HTR-8/SVneo (cell line): ENCODE measurements around the gene MAD1L1.
"Not testable (repeated sequence)": the region's sequence is repeated elsewhere in the genome, so short reads cannot be mapped to it uniquely, and the experiment has no call there.

Experiments used
- DNase-seq: peaks from one replicate; pipeline ENCODE4 v3.0.0; 2011; ENCODE audit warnings: low spot score, mixed read lengths; ENCODE audit not compliant: insufficient read length
- FAIRE-seq: peaks from 2 replicates; lab custom pipeline; 2011; peaks lifted over from hg19 to GRCh38; lab: Jason Lieb, UNC

MAD1L1 gene

DNA sequence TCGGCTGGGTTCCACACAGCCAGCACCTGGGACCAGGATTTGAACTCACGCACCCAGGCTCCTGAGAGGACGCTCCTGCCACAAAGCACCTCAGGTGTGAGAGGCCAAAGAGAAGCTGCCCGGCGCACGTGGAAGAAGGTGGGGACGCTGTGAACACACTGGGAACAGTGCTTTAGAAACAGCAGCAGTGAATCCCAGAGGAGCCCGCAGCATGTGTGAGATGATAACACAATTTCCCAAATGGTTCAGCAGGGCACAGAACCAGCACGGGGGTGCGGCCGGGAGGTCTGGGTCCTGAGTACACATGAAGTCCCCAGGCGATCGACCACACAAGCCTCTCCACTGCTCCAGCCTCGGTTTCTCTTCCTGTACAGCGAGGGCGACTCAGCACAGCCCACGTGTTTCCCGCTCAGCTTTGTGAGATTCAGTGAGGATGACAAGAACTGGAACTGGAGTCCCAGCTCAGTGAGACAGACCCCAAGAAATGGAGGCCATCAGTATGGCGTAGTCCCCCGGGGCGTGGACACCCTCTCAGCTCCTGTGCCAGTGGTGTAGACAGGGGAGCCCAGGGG is 188.3 kb downstream of the MAD1L1 start:
- FAIRE-seq (no peak), DNase-seq (no peak)

- no peak for FAIRE-seq
Observed at GRCh38 chr7:2043316-2044039, 189.3 kb downstream of the MAD1L1 start.

GRCh38 chr7:2042650-2043049 is 190.1 kb downstream of the MAD1L1 start:
- DNase-seq (no peak), FAIRE-seq (peak; percentile 23)

More at GRCh38 chr7:2043316-2044039, 189.3 kb downstream of the MAD1L1 start:
- DNase-seq = no peak

- peak; percentile 99 for FAIRE-seq
- DNase-seq = no peak
Observed at GRCh38 chr7:2041496-2042367, 191.0 kb downstream of the MAD1L1 start.

DNA sequence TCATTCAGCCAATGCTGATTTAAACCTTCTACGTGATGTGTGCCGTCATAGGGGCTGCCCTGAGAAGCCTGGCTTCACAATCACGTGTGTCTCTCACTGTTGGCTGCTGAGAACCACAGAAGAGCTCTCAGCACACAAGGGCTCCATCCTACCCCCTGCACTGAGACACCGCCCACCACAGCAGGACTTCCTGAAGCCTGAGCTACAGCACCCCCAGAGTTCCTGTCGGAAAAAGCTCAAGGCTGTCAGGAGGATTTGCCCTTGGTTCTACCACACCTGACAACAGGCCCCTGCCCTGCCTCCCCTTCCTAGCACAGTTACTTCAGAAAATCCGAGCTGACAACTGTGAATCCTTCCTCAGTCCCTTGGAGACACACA is 191.9 kb downstream of the MAD1L1 start:
- no peak for FAIRE-seq
- DNase-seq = no peak

DNA sequence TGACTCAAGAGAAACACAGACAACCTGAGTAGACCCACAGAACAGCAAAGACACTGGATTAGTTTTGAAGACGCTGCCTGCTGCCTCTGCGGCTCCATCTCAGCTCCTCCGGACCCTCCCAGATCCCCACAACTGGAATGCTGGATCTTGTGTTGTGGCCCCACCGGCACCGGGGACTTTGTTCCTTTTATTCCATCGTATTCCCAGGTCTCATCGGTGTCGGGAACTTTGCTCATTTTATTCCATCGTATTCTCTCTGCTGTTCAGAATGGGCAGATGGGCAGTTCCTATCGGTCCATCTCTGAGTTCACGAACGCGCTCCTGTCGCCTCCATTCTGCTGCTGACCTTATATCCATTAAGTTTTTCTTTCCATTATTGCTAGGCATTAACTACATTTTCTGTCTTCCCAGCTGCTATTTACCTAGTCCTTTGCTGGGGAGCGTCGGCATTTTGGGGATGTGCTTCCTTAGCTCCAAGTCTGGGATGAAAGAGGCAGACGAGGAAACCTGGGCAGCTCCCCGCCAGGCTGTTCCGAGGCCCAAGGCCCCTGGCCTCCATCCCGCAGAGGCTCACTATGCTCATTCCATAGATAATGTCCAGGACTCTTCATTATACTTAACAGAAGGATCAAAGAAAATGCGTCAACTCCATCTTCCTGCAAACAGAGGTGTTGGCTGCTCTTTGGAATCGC is 192.4 kb downstream of the MAD1L1 start:
- no peak for DNase-seq
- FAIRE-seq = no peak

DNA sequence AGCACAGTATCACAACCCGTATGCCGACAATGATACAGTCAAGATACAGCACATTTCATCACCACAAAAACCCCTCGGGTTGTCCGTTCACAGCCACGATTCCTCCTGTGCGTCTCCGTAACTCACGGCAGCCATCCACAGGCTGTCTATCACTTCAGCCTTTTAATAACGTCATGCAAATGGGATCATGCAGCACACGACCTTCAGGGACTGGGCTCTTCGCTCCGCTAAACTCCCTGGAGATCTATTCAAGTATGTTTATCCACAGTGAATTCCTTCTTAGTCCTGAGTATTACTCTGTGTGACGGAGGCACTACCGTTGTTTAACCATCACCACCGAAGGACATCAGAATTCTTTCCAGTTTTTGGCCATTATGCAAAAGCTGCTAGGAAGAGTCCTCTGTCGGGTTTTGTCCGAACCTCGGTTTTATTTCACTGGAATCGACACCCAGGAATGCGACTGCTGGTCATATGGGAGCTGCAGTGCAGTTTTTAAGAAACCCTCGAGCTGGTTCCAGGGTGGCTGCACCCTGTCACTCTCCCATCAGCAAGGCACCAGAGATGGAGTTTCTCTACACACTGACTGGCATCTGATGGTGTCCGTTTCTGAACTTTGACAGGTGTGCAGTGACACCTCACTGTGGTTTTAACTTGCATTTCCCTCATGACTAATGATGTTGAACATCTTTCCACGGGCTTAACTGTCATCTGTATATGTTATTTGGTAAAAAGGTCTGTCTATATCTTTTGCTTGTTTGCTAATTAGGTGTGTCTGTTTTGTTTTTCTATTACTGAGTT is 193.6 kb downstream of the MAD1L1 start:
- FAIRE-seq = no peak
- DNase-seq = no peak

DNA sequence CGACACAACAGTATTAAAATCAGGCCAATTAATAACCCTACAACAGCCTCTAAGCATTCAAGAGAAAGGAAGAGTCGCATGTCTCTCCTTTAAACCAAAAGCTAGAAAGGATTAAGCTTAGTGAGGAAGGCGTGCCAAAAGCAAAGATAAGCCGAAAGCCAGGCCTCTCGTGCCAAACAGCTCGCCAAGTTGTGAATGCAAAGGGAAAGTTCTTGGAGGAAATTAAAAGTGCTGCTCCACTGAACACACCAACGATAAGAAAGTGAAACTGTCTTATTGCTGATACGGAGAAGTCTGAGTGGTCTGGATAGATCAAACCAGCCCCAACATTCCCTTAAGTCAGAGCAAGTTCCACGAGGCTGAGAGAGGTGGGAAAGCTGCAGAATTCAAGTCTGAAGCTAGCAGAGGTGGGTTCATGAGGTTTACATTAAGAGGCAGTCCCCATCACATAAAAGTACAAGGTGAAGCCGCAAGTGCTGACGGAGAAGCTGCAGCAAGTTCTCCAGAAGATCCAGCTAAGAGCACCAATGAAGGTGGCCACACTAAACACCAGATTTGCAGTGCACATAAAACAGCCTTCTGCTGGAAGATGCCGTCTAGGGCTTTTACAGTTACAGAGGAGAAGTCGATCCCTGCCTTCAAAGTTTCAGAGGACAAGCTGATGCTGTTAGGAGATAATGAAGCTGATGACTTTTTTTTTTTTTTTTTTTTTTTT is 194.8 kb downstream of the MAD1L1 start:
- DNase-seq = no peak
- FAIRE-seq = no peak

DNA sequence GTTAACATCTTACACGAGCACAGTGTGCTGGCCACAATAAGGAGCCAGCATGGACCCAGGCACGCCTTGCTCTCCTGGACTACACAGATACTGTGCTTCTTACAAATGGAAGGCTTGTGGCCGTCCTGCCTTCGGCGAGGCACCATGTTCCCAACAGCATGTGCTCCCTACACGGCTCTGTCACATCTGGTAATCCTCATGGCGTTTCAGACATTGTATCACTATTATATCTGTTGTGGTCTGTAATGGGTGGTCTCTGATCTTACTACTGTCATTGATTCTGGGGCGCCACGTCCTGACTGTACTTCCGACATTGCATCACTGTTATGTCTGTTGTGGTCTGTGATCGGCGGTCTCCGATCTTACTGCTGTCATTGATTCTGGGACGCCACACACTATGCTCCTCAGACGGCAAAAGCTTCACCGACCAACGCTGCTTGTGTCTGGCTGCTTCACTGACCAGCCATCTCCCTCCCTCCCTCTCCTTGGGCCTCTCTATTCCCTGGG is 195.4 kb downstream of the MAD1L1 start:
- FAIRE-seq = peak; percentile 55
- no peak for DNase-seq

DNA sequence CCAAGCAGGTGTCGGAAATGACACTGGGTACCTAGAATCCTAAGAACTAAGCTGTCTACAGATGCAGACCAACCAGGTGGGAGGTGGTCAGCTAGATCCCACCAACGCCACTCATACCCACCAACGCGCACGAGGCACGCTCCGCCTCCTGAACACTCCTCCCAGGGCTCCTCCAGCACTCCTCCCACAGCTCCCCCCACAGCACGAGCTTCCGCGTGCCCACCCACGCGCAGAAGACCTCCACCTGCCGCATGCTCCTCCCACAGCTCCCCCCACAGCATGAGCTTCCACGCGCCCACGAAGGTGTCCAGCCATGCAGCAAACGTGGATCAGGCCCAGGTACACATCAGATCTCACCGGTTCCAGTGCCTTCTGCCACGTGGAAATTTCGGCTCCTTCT is 196.0 kb downstream of the MAD1L1 start:
- FAIRE-seq (no peak), DNase-seq (no peak)

DNA sequence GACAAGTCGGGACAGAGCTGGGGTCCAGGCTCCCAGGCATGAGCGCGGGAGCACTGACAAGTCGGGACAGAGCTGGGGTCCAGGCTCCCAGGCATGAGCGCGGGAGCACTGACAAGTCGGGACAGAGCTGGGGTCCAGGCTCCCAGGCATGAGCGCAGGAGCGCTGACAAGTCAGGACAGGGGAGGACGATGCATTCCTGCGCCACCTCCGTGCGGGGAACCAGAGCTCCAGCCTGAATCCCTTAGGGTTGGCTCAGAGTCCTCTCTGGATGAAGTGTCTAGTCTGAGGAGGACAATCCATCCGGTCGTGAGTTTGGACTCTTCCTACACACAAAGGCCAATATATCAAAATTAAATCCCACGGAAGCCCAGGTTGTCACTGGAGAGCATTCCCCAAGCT is 196.5 kb downstream of the MAD1L1 start:
- FAIRE-seq, DNase-seq: not testable (repeated sequence)

DNA sequence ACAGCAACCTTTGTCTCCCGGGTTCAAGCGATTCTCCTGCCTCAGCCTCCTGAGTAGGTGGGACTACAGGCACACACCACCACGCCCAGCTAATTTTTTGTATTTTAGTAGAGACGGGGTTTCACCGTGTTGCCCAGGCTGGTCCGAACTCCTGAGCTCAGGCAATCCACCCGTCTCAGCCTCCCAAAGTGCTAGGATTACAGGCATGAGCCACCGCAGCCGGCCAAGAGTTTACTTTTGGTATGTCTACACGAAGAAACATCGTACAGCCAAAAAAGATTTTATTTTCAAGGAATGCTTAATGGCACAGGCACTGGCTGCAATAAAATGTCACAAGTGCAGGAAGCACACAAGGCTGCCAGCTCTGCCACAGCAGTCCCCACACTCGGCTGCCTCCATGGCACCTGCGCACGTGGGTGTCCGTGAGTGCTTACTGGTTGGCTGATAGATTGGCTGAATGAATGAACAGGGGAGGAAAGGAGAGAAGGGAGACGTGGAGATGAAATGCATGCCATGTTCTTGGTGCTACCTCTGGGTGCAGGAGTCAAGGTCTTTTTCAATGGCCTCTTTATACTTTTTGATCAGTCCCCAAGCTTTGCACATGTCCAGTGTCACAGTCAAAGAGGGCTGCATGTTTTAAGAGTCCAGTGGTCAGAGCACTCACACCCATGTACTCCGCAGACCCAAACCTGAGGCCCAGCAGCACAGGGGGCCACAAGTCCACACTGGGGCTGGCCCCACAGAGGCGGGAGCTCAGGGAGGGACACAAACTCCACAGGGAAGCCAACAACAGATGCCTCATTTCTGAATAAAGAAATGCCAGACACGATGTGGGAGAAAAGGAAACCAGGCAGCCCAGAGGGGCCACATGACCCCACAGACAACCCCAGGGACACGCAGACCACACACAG is 198.2 kb downstream of the MAD1L1 start:
- no peak for DNase-seq
- no peak for FAIRE-seq

GRCh38 chr7:2033586-2034135 is 199.1 kb downstream of the MAD1L1 start:
- DNase-seq (no peak), FAIRE-seq (no peak)

GRCh38 chr7:2032876-2033407 is 199.8 kb downstream of the MAD1L1 start:
- FAIRE-seq (no peak), DNase-seq (no peak)

DNA sequence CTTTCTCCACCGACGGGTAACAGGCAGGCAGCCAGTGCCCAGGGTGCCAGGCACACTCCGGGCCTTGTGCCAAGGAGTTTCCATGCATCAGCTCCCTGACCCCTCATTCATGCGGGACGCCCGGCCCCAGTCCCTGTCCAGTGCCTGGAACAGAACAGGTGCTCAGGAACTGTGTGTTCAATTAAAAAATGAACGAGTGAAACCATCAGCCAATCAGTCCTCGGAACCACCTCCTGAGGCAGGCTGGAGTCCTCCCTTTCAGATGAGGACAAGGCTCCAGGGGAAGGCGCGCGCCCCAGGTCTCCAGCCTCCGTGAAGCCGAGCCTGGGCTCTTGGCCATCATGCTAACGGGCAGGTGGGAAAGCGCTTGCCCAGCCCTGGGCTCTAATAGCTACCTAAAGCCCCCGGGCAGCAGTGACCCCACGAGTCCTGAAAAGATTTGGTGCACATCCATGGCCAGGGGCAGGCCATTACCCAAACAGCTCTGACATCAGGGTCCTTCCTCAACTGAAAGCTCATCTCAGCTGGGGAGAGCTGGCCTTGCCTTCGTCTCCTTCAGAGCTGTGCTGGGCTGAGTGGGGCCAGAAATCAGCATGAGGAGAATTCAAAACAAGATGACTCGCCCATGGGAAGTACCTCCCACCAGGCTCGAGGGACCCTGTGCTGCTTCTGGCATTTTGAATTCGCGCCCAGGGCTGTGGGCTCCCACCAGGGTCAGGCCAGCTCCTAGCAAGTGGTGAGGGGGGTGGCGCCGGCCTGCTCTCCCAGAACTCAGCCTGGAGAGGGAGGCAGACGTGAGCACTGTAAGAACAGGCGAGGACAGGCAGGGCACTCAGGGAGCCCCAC is 200.5 kb downstream of the MAD1L1 start:
- peak; percentile 31 for FAIRE-seq
- no peak for DNase-seq

GRCh38 chr7:2031451-2031845 is 201.3 kb downstream of the MAD1L1 start:
- FAIRE-seq = peak; percentile 79
- no peak for DNase-seq
